Progenitor cell of endocrine pancreas (in vitro differentiated cells): Measurements from ENCODE around the gene SHKBP1. TPM values are rescaled to one million over a fixed set of nuclear protein-coding genes. Genes with fewer than 3 reads are reported as not detected.
A peak's percentile ranks its signal among the peaks of the same experiment; 100 is the strongest.

Experiments
- DNase-seq: peaks from one replicate; pipeline ENCODE4 v3.0.0; 2021; ENCODE audit warnings: low spot score; ENCODE audit not compliant: unreplicated experiment
- H3K27ac Mint-ChIP-seq: 2 replicates; pipeline ENCODE4 v1.8.0; 2021; ENCODE audit warnings: mild to moderate bottlenecking, moderate library complexity, mixed read lengths
- H3K27me3 Mint-ChIP-seq: 2 replicates; pipeline ENCODE4 v1.8.0; 2021; ENCODE audit warnings: mixed read lengths
- H3K36me3 Mint-ChIP-seq: 2 replicates; pipeline ENCODE4 v1.8.0; 2022; ENCODE audit warnings: mixed read lengths; ENCODE audit not compliant: insufficient read depth
- H3K4me1 Mint-ChIP-seq: 2 replicates; pipeline ENCODE4 v1.8.0; 2021; ENCODE audit warnings: low read depth, mixed read lengths
- H3K4me3 Mint-ChIP-seq: 2 replicates; pipeline ENCODE4 v1.8.0; 2021; ENCODE audit warnings: low read depth, mild to moderate bottlenecking, moderate library complexity, mixed read lengths
- H3K9me3 Mint-ChIP-seq: 2 replicates; pipeline ENCODE4 v1.8.0; 2021; ENCODE audit warnings: low read depth, mixed read lengths
- CTCF ChIP-seq: fragments of 200-600 bp; sonication (generic); IDR thresholded peaks from one replicate; pipeline ENCODE4 v1.5.0; 2021; ENCODE audit warnings: antibody characterized with exemption, mild to moderate bottlenecking; ENCODE audit not compliant: unreplicated experiment
- total RNA-seq: library from RNA; stranded (reverse); gene quantifications from 2 replicates; pipeline ENCODE4 v1.2.1, GENCODE V29; 2021

The SHKBP1 gene
- total RNA-seq, 1 donor from 2014 or later = 114 TPM

- H3K36me3 Mint-ChIP-seq = peaks cover 34% of the 10 kb centered on the region
Observed at GRCh38 chr19:40583283-40583682, 6.6 kb downstream of the SHKBP1 start.

GRCh38 chr19:40584007-40584406, 7.3 kb downstream of the SHKBP1 start:
- no peak for DNase-seq
- Mint-ChIP-seq H3K9me3 (no peaks in the 10 kb centered on the region), H3K36me3 (peaks cover 32% of the 10 kb centered on the region), H3K4me3 (no peak overlapping the region), H3K4me1 (no peaks in the 10 kb centered on the region), H3K27me3 (no peaks in the 10 kb centered on the region), H3K27ac (no peak overlapping the region)
- peak; percentile 45 for TF ChIP-seq CTCF

More at GRCh38 chr19:40583283-40583682, 6.6 kb downstream of the SHKBP1 start:
- no peaks in the 10 kb centered on the region for H3K4me1 Mint-ChIP-seq
- no peak for DNase-seq
- H3K4me3 Mint-ChIP-seq = no peak overlapping the region
- no peaks in the 10 kb centered on the region for H3K9me3 Mint-ChIP-seq
- no peak overlapping the region for H3K27ac Mint-ChIP-seq
- H3K27me3 Mint-ChIP-seq = no peaks in the 10 kb centered on the region
- TF ChIP-seq CTCF = no peak

GRCh38 chr19:40585241-40585981, 8.7 kb downstream of the SHKBP1 start:
- Mint-ChIP-seq H3K27ac (no peak overlapping the region), H3K4me1 (no peaks in the 10 kb centered on the region), H3K27me3 (no peaks in the 10 kb centered on the region), H3K9me3 (no peaks in the 10 kb centered on the region), H3K4me3 (no peak overlapping the region), H3K36me3 (peaks cover 34% of the 10 kb centered on the region)
- no peak for TF ChIP-seq CTCF
- DNase-seq = no peak

- H3K27ac Mint-ChIP-seq = no peak overlapping the region
- H3K36me3 Mint-ChIP-seq = peaks cover 33% of the 10 kb centered on the region
- H3K4me3 Mint-ChIP-seq = no peak overlapping the region
- TF ChIP-seq CTCF = no peak
- no peaks in the 10 kb centered on the region for H3K27me3 Mint-ChIP-seq
- H3K4me1 Mint-ChIP-seq = no peaks in the 10 kb centered on the region
- no peaks in the 10 kb centered on the region for H3K9me3 Mint-ChIP-seq
- no peak for DNase-seq
Observed at GRCh38 chr19:40585982-40586422, 9.3 kb downstream of the SHKBP1 start.

- Mint-ChIP-seq H3K36me3 (peaks cover 33% of the 10 kb centered on the region), H3K4me3 (no peak overlapping the region), H3K27me3 (no peaks in the 10 kb centered on the region), H3K4me1 (no peaks in the 10 kb centered on the region), H3K9me3 (no peaks in the 10 kb centered on the region), H3K27ac (no peak overlapping the region)
- DNase-seq = no peak
- TF ChIP-seq CTCF = no peak
Observed at GRCh38 chr19:40586611-40587010, 9.9 kb downstream of the SHKBP1 start.
